Mammary epithelial cell (primary cell): ENCODE results near the gene APOL4.
A peak's percentile ranks its signal among the peaks of the same experiment; 100 is the strongest.

Source experiments
- EZH2 ChIP-seq: IDR thresholded peaks from 2 replicates; pipeline ENCODE4 v1.6.1; 2012; ENCODE audit warnings: low read length, inconsistent platforms, borderline replicate concordance
- TF ChIP-seq, protein P1 (sequence below), 2 donors: IDR thresholded peaks in 1 of 2; conservative IDR thresholded peaks in 1 of 2; 2 replicates each; pipeline ENCODE4 v1.5.1; 2011 to 2012; ENCODE audit warnings: inconsistent platforms in 2 of 2, low read length in 2 of 2, mild to moderate bottlenecking in 2 of 2, control low read depth in 1 of 2, low read depth in 1 of 2; ENCODE audit not compliant: insufficient read depth in 1 of 2; ENCODE audit errors: extremely low read depth in 1 of 2

GRCh38 chr22:36180038-36180880 lies 21.4 kb downstream of the APOL4 start:
- no peak for TF ChIP-seq EZH2
- TF ChIP-seq, protein P1, sequence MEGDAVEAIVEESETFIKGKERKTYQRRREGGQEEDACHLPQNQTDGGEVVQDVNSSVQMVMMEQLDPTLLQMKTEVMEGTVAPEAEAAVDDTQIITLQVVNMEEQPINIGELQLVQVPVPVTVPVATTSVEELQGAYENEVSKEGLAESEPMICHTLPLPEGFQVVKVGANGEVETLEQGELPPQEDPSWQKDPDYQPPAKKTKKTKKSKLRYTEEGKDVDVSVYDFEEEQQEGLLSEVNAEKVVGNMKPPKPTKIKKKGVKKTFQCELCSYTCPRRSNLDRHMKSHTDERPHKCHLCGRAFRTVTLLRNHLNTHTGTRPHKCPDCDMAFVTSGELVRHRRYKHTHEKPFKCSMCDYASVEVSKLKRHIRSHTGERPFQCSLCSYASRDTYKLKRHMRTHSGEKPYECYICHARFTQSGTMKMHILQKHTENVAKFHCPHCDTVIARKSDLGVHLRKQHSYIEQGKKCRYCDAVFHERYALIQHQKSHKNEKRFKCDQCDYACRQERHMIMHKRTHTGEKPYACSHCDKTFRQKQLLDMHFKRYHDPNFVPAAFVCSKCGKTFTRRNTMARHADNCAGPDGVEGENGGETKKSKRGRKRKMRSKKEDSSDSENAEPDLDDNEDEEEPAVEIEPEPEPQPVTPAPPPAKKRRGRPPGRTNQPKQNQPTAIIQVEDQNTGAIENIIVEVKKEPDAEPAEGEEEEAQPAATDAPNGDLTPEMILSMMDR (conservative IDR thresholded peaks at IDR 0.05 in 1 of 2, IDR thresholded peaks at IDR 0.05 in 1 of 2; ENCODE audit: extremely low read depth in 1 of 2, insufficient read depth in 1 of 2, low read depth in 1 of 2, low read length in 2 of 2): peak; percentile 86 to 91
